Hepatocyte (in vitro differentiated cells): ENCODE results near the gene DHX35.

Experiments
- CTCF ChIP-seq: fragments of 200-600 bp; sonication (generic); IDR thresholded peaks from 2 replicates; pipeline ENCODE4 v1.5.1; 2016; ENCODE audit warnings: antibody characterized with exemption, mild to moderate bottlenecking; ENCODE audit not compliant: poor library complexity
- EZH2 ChIP-seq: fragments of 200-600 bp; sonication (generic); IDR thresholded peaks from 2 replicates; pipeline ENCODE4 v1.6.1; 2016; ENCODE audit warnings: antibody characterized with exemption, mild to moderate bottlenecking, borderline replicate concordance
- EZH2phosphoT487 ChIP-seq: fragments of 200-600 bp; sonication (generic); IDR thresholded peaks from one replicate; pipeline ENCODE4 v1.6.1; 2018; ENCODE audit warnings: antibody characterized with exemption, mild to moderate bottlenecking, low read depth, moderate library complexity; ENCODE audit not compliant: unreplicated experiment, severe bottlenecking

- TF ChIP-seq CTCF (no peak), EZH2 (no peak), EZH2phosphoT487 (no peak)
Measured at GRCh38 chr20:38947931-38948362, 14.2 kb upstream of the DHX35 start.
